GM12878 (cell line): ENCODE results near the gene DDX51. TPM values are rescaled to one million over a fixed set of nuclear protein-coding genes. Genes with fewer than 3 reads are reported as not detected.

Experiments
- ATAC-seq: fragments of 200-7000 bp; cut with Tn5 transposase; 3 replicates; pipeline ENCODE4 v1.9.1; 2020; ENCODE audit warnings: mild to moderate bottlenecking, moderate library complexity
- BruUV-seq: library from RNA; stranded (reverse); fragments of 400-500 nt; replicated peaks from 2 replicates; lab custom pipeline; 2021; lab: Mats Ljungman, UMichigan
- CTCF ChIA-PET: fragments of 300-600 bp; sonication (Branson Sonifier 250); formaldehyde crosslinking; extraction: SDS; loops from one replicate; lab custom pipeline; 2021; ENCODE audit warnings: inconsistent platforms; lab: Yijun Ruan, JAX
- POLR2A ChIA-PET: fragments of 350-600 bp; formaldehyde crosslinking; extraction: SDS; loops from one replicate; lab custom pipeline; 2021; ENCODE audit warnings: inconsistent platforms; lab: Charles Lee
- RAD21 ChIA-PET: fragments of 300-600 bp; sonication (Branson Sonifier 250); formaldehyde crosslinking; loops from one replicate; lab custom pipeline; 2023; ENCODE audit warnings: antibody characterized with exemption; ENCODE audit not compliant: unreplicated experiment; lab: Charles Lee
- SMC1A ChIA-PET: fragments of 300-600 bp; sonication (Branson Sonifier 250); formaldehyde crosslinking; loops from one replicate; lab custom pipeline; 2023; ENCODE audit not compliant: unreplicated experiment, uncharacterized antibody; lab: Charles Lee
- DNase-seq: peaks from one replicate; pipeline ENCODE4 v3.0.0-alpha.2; 2011; ENCODE audit warnings: low read depth, low spot score
- FAIRE-seq: peaks from 3 replicates; lab custom pipeline; 2011; peaks lifted over from hg19 to GRCh38; lab: Jason Lieb, UNC
- H2AFZ ChIP-seq: 2 replicates; pipeline ENCODE4 v1.6.0; 2011; ENCODE audit warnings: low read depth, low read length, control low read depth; ENCODE audit not compliant: control insufficient read depth
- H3K27ac ChIP-seq: 2 replicates; pipeline ENCODE4 v1.5.1; 2011; ENCODE audit warnings: control low read depth; ENCODE audit not compliant: control insufficient read depth, insufficient read depth
- H3K27me3 ChIP-seq, 2 experiments: replicated peaks in 1 of 2; 2 replicates each; pipeline versions ENCODE4 v1.6.0 to v1.6.1; 2011; ENCODE audit warnings: low read length in 1 of 2; ENCODE audit not compliant: control insufficient read depth in 2 of 2, insufficient read depth in 2 of 2
- H3K36me3 ChIP-seq, 2 experiments: 2 replicates each; pipeline ENCODE4 v1.5.1; 2011; ENCODE audit warnings: low read length in 1 of 2; ENCODE audit not compliant: control insufficient read depth in 2 of 2, insufficient read depth in 2 of 2
- H3K4me1 ChIP-seq: 2 replicates; pipeline ENCODE4 v1.6.1; 2011; ENCODE audit warnings: mild to moderate bottlenecking, low read length, moderate library complexity, mixed read lengths; ENCODE audit not compliant: control insufficient read depth, insufficient read depth
- H3K4me2 ChIP-seq: 2 replicates; pipeline ENCODE4 v1.6.0; 2011; ENCODE audit warnings: control low read depth; ENCODE audit not compliant: control insufficient read depth, insufficient read depth
- H3K4me3 ChIP-seq: fragments of 200-600 bp; sonication (generic); 2 replicates; pipeline ENCODE4 v1.5.1; 2016
- H3K79me2 ChIP-seq: 2 replicates; pipeline ENCODE4 v1.6.0; 2011; ENCODE audit warnings: low read length; ENCODE audit not compliant: control insufficient read depth, insufficient read depth
- H3K9ac ChIP-seq: 2 replicates; pipeline ENCODE4 v1.8.0; 2011; ENCODE audit warnings: low read length, control low read depth, mixed read lengths; ENCODE audit not compliant: control insufficient read depth, insufficient read depth
- H3K9me3 ChIP-seq: replicated peaks from 3 replicates; pipeline ENCODE4 v1.5.1; 2011; ENCODE audit warnings: mild to moderate bottlenecking, low read length; ENCODE audit not compliant: control insufficient read depth, insufficient read depth
- H4K20me1 ChIP-seq: 2 replicates; pipeline ENCODE4 v1.6.0; 2011; ENCODE audit not compliant: control insufficient read depth, insufficient read depth
- CEBPB ChIP-seq, 2 experiments: fragments of 150-350 bp in 1 of 2; IDR thresholded peaks; 2 replicates each; pipeline ENCODE4 v1.6.1; 2012 to 2014; ENCODE audit warnings: low read depth in 2 of 2, low read length in 2 of 2, borderline replicate concordance in 1 of 2, inconsistent platforms in 1 of 2
- CREB1 ChIP-seq: IDR thresholded peaks from 2 replicates; pipeline ENCODE4 v1.6.1; 2012; ENCODE audit warnings: low read depth, mild to moderate bottlenecking, inconsistent platforms
- RELA ChIP-seq: fragments of 450-650 bp; IDR thresholded peaks from 2 replicates; pipeline ENCODE4 v1.8.0; 2014; ENCODE audit warnings: borderline replicate concordance; ENCODE audit not compliant: partially characterized antibody
- ZZZ3 ChIP-seq: IDR thresholded peaks from 2 replicates; pipeline ENCODE4 v1.6.1; 2011; ENCODE audit warnings: low read depth; ENCODE audit not compliant: control insufficient read depth, insufficient read length
- WGBS: methylation state at CpG from one replicate; pipeline ENCODE4 v1.1.6; 2016; ENCODE audit warnings: low lambda C conversion rate; ENCODE audit not compliant: insufficient replicate concordance, insufficient coverage; ENCODE audit errors: missing lambda C conversion rate; 5-methylcytosine and 5-hydroxymethylcytosine counted together
- in situ Hi-C: fragments of 300-500 bp; cut with MboI; formaldehyde crosslinking; loops from 9 replicates; pipeline ENCODE4 v1.14.3; 2018; ENCODE audit warnings: mixed read lengths
- intact Hi-C: fragments of 100-400 bp; cut with micrococcal nuclease; formaldehyde crosslinking; loops from one replicate; pipeline ENCODE4 v1.14.2; 2022; ENCODE audit not compliant: unreplicated experiment
- polyA plus RNA-seq, 11 experiments: library from polyadenylated mRNA; depleted of rRNA in 4 of 11; unstranded in 6 of 11; stranded (reverse) in 5 of 11; fragments of >200 nt; fragmentation: Nextera tagmentation in 4 of 11; fragmentation: Illumina TruSeq in 1 of 11; extraction: Ambion mirVana in 4 of 11; extraction: Trizol in 1 of 11; gene quantifications; 1 replicate in 1 of 11; 2 replicates in 10 of 11; pipeline versions ENCODE4 v1.2.1 to v1.2.3, GENCODE V29; 2011 to 2016; ENCODE audit warnings: inconsistent platforms in 2 of 11, missing spikeins in 2 of 11, low read depth in 1 of 11
- total RNA-seq, 4 experiments: library from RNA; depleted of rRNA in 3 of 4; stranded (reverse); fragments of >200 nt in 3 of 4; fragmentation: Illumina TruSeq in 1 of 4; extraction: Trizol in 1 of 4; gene quantifications; 2 replicates each; pipeline versions ENCODE4 v1.2.1 to v1.2.3, GENCODE V29; 2013 to 2021
- TF ChIP-seq, protein P1 (sequence below): fragments of 450-650 bp; IDR thresholded peaks from 2 replicates; pipeline ENCODE4 v1.6.1; 2017; ENCODE audit warnings: low read depth, mild to moderate bottlenecking, moderate library complexity
- TF ChIP-seq, protein P2 (sequence below): fragments of 450-650 bp; conservative IDR thresholded peaks from 2 replicates; pipeline ENCODE4 v1.6.1; 2017; ENCODE audit warnings: mild to moderate bottlenecking, moderate library complexity
- TF ChIP-seq, protein P3 (sequence below): IDR thresholded peaks from 2 replicates; pipeline ENCODE4 v1.6.1; 2012; ENCODE audit warnings: low read depth, low read length, improper control_type of control experiment
- TF ChIP-seq, protein P4 (sequence below): fragments of 450-650 bp; IDR thresholded peaks from 2 replicates; pipeline ENCODE4 v1.6.1; 2017; ENCODE audit warnings: borderline replicate concordance
- TF ChIP-seq, protein P5 (sequence below): fragments of 150-350 bp; IDR thresholded peaks from 2 replicates; pipeline ENCODE4 v1.6.1; 2016; ENCODE audit warnings: low read depth, low read length

Gene DDX51
- total and polyA plus RNA-seq, 10 of the 15 experiments (the other 5 are each of a cell fraction or from before 2014, with no cell fraction given), result 0.97 to 29.1 (median 9.8) TPM

DNA sequence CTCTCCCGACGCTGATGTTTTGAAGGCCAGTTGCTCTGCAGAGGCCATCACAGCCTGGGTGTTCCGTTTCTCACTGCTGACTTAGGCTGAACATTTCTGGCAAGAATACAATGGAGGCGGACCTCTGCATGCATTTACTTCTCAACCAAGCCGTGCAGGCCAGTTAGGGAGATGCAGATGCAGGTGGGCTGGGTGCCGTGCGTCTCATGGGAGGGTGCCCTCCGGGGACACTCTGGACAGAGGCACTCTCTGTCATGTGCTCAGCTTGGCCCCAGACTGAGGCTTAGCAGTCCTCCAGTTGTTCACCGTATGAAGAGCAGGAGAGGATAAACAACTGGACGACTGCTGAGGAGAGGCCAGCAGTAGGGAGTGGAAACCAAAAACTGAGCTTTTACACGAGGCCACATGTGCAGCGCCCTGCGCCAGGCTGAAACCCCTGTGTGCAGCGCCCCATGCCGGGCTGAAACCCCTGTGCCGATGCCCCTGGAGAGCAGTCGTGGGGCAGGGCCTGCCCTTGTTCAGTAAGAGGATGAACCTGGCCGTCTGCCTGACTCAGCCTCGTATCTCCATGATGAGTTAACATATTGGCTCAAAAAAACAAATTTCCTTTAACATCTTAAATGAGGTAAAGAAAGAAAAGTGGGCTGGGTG lies 32.3 kb downstream of the DDX51 start (continued):
- TF ChIP-seq, protein P1, sequence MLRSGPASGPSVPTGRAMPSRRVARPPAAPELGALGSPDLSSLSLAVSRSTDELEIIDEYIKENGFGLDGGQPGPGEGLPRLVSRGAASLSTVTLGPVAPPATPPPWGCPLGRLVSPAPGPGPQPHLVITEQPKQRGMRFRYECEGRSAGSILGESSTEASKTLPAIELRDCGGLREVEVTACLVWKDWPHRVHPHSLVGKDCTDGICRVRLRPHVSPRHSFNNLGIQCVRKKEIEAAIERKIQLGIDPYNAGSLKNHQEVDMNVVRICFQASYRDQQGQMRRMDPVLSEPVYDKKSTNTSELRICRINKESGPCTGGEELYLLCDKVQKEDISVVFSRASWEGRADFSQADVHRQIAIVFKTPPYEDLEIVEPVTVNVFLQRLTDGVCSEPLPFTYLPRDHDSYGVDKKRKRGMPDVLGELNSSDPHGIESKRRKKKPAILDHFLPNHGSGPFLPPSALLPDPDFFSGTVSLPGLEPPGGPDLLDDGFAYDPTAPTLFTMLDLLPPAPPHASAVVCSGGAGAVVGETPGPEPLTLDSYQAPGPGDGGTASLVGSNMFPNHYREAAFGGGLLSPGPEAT, result no peak
- no peak for TF ChIP-seq ZZZ3
- TF ChIP-seq, protein P2, sequence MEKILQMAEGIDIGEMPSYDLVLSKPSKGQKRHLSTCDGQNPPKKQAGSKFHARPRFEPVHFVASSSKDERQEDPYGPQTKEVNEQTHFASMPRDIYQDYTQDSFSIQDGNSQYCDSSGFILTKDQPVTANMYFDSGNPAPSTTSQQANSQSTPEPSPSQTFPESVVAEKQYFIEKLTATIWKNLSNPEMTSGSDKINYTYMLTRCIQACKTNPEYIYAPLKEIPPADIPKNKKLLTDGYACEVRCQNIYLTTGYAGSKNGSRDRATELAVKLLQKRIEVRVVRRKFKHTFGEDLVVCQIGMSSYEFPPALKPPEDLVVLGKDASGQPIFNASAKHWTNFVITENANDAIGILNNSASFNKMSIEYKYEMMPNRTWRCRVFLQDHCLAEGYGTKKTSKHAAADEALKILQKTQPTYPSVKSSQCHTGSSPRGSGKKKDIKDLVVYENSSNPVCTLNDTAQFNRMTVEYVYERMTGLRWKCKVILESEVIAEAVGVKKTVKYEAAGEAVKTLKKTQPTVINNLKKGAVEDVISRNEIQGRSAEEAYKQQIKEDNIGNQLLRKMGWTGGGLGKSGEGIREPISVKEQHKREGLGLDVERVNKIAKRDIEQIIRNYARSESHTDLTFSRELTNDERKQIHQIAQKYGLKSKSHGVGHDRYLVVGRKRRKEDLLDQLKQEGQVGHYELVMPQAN, result no peak

DNA sequence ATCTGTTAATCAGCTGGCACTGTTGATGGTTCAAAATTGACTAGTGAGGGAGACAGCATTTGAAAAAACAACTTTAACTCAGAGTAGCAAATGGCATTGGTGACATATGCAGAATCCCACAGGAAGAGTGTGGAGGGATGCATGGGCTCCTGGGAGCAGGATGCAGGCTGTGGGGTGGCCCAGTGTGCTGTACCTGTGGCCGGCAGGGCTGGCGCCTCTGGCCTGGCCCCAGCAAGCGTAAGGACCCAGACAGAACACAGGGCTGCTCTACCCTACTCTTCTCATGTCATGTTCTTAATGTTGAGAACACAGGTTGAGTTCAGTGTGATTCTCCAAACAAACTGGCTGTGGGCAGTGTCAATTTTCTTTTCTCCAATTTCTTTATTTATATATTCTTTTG lies 33.4 kb downstream of the DDX51 start:
- intact Hi-C loops, result no loop called here
- no peaks in the 10 kb centered on the region for H3K4me1 ChIP-seq
- H3K9ac ChIP-seq, result no peak overlapping the region
- H3K36me3 ChIP-seq, result peaks cover 8 to 20% of the 10 kb centered on the region in 2 experiments; a peak in 3 of 4 replicates
- H3K4me2 ChIP-seq, result no peak overlapping the region
- ChIA-PET SMC1A (no interaction called here), POLR2A (no interaction called here), CTCF (no interaction called here), RAD21 (no interaction called here)
- in situ Hi-C loops, result no loop called here
- H3K9me3 ChIP-seq, result no peaks in the 10 kb centered on the region
- no peak for ATAC-seq
- H3K27ac ChIP-seq, result no peak overlapping the region
- WGBS, result 74% methylated on average over 3 of the region's 3 CpGs
- FAIRE-seq, result no peak
- no peak overlapping the region for H3K4me3 ChIP-seq
- no TSS peak for BruUV-seq
- H3K79me2 ChIP-seq, result no peaks in the 10 kb centered on the region
- no peaks in the 10 kb centered on the region for H3K27me3 ChIP-seq
- no peak for DNase-seq
- no peaks in the 10 kb centered on the region for H4K20me1 ChIP-seq
- H2AFZ ChIP-seq, result no peak overlapping the region
- TF ChIP-seq CEBPB (IDR thresholded peaks at IDR 0.05; ENCODE audit: borderline replicate concordance in 1 of 2, low read depth in 2 of 2, low read length in 2 of 2) (no peak), CREB1 (no peak), RELA (no peak)
- TF ChIP-seq, protein P3, sequence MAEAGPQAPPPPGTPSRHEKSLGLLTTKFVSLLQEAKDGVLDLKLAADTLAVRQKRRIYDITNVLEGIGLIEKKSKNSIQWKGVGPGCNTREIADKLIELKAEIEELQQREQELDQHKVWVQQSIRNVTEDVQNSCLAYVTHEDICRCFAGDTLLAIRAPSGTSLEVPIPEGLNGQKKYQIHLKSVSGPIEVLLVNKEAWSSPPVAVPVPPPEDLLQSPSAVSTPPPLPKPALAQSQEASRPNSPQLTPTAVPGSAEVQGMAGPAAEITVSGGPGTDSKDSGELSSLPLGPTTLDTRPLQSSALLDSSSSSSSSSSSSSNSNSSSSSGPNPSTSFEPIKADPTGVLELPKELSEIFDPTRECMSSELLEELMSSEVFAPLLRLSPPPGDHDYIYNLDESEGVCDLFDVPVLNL, result no peak
- TF ChIP-seq, protein P4, sequence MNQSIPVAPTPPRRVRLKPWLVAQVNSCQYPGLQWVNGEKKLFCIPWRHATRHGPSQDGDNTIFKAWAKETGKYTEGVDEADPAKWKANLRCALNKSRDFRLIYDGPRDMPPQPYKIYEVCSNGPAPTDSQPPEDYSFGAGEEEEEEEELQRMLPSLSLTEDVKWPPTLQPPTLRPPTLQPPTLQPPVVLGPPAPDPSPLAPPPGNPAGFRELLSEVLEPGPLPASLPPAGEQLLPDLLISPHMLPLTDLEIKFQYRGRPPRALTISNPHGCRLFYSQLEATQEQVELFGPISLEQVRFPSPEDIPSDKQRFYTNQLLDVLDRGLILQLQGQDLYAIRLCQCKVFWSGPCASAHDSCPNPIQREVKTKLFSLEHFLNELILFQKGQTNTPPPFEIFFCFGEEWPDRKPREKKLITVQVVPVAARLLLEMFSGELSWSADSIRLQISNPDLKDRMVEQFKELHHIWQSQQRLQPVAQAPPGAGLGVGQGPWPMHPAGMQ, result no peak
- TF ChIP-seq, protein P5, sequence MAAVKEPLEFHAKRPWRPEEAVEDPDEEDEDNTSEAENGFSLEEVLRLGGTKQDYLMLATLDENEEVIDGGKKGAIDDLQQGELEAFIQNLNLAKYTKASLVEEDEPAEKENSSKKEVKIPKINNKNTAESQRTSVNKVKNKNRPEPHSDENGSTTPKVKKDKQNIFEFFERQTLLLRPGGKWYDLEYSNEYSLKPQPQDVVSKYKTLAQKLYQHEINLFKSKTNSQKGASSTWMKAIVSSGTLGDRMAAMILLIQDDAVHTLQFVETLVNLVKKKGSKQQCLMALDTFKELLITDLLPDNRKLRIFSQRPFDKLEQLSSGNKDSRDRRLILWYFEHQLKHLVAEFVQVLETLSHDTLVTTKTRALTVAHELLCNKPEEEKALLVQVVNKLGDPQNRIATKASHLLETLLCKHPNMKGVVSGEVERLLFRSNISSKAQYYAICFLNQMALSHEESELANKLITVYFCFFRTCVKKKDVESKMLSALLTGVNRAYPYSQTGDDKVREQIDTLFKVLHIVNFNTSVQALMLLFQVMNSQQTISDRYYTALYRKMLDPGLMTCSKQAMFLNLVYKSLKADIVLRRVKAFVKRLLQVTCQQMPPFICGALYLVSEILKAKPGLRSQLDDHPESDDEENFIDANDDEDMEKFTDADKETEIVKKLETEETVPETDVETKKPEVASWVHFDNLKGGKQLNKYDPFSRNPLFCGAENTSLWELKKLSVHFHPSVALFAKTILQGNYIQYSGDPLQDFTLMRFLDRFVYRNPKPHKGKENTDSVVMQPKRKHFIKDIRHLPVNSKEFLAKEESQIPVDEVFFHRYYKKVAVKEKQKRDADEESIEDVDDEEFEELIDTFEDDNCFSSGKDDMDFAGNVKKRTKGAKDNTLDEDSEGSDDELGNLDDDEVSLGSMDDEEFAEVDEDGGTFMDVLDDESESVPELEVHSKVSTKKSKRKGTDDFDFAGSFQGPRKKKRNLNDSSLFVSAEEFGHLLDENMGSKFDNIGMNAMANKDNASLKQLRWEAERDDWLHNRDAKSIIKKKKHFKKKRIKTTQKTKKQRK, result no peak
